ENCODE results near the gene PER1.

PER1 gene

DNA sequence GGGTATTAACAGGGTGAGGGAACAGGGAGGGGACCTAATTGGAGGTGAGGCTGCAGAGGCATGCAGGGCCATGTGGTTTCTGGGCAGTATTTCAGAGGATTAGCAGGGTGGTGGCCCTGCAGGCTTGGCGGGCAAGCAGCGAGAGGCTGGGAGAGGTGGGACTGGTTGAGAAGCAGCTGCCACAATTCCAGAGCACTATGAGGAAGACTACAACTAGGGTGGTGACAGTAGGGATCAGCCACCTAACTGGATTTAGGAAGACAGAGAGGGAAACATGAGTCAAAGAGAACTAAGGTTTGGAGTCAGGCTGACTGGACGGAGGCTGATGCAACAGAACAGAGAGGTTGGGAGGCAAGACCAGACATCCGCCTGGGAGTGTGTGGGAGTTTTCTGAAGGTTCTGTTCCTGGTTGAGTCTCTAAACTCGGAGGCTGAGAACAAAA is 46.2 kb downstream of the PER1 start:
- no peak for DNase-seq (ENCODE audit: low read depth)
- TF ChIP-seq, protein P1, sequence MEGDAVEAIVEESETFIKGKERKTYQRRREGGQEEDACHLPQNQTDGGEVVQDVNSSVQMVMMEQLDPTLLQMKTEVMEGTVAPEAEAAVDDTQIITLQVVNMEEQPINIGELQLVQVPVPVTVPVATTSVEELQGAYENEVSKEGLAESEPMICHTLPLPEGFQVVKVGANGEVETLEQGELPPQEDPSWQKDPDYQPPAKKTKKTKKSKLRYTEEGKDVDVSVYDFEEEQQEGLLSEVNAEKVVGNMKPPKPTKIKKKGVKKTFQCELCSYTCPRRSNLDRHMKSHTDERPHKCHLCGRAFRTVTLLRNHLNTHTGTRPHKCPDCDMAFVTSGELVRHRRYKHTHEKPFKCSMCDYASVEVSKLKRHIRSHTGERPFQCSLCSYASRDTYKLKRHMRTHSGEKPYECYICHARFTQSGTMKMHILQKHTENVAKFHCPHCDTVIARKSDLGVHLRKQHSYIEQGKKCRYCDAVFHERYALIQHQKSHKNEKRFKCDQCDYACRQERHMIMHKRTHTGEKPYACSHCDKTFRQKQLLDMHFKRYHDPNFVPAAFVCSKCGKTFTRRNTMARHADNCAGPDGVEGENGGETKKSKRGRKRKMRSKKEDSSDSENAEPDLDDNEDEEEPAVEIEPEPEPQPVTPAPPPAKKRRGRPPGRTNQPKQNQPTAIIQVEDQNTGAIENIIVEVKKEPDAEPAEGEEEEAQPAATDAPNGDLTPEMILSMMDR (conservative IDR thresholded peaks at IDR 0.05; ENCODE audit: low read depth, low read length), result no peak

DNA sequence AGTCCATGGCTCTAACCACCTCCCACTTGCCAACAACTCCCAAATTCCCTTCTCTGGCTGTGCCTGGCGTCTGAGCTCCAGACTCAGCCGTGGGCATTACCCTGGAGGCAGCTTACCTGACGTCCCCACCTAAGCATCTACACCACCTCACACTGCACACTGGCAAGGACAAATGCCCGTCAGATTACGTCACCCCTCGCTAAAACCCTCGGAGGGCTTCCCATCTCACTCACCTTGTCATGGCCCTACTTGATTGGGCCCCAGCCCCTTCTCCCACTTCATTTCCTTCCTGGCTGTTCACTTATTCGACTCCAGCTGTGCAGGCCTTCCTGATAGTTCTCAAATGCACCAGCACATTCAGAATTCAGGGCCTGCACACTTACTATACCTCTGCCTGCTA is 47.3 kb downstream of the PER1 start:
- H3K4me3 ChIP-seq (ENCODE audit: low read length), result no peak overlapping the region
- TF ChIP-seq, protein P1 (conservative IDR thresholded peaks at IDR 0.05; ENCODE audit: low read depth, low read length), result no peak
- no peak for DNase-seq (ENCODE audit: low read depth)

More for the DNA sequence above, 46.2 kb downstream of the PER1 start:
- H3K4me3 ChIP-seq (ENCODE audit: low read length), result no peak overlapping the region

DNA sequence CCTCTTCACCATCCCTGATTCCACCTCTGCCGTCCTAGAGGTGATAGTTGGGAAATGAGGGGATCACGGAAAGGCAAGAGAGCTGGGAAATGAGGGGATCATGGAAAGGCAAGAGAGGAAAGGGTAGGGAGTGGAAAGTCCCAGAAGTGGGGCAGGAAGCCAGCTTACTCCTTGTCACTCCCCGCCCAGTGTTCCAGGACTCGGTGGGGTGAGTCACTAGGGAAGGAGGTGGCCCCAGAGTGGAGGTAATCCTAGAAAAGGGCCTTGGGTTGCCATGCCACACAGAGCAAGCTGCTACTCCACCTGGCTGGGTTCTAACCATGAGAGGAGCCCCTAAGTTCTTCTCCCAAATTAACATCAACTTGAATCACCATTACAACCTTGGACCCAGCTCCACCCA is 48.7 kb downstream of the PER1 start:
- no peak for DNase-seq (ENCODE audit: low read depth)

DNA sequence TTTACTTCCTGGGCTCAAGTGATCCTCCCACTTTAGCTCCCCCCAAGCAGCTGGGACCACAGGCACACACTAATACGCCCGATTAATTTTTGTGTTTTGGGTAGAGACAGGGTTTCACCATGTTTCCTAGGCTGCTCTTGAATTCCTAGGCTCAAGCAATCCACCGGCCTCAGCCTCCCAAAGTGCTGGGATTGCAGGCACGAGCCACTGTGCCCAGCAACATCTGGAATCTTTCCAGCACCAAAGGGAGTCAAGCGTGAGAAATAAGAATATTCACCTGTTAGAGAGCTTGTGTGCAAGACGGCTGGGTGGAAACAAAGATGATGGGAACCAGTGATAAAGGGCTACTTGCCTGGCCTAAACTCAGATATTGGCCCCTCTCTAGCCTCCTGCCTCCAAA is 50.5 kb downstream of the PER1 start:
- DNase-seq (ENCODE audit: low read depth), result no peak
- TF ChIP-seq, protein P1 (conservative IDR thresholded peaks at IDR 0.05; ENCODE audit: low read depth, low read length), result no peak
- no peak overlapping the region for H3K4me3 ChIP-seq (ENCODE audit: low read length)

More for the DNA sequence above, 48.7 kb downstream of the PER1 start:
- H3K4me3 ChIP-seq (ENCODE audit: low read length), result no peak overlapping the region
- TF ChIP-seq, protein P1 (conservative IDR thresholded peaks at IDR 0.05; ENCODE audit: low read depth, low read length), result no peak

DNA sequence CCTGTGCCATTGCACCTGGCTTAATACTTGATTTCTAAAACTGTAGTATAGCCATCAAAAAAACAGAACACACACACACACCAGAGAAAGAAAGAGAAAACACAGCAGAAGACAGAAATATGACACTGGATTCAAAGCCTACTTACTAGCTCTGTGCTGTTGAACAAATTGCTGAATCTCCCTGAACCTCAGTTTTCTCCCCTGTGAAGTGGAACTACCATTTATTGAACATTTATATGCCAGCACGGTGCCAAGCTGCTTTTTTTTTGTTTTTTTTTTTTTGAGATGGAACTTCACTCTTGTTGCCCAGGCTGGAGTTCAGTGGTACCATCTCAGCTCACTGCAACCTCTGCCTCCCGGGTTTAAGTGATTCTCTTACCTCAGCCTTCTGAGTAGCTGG is 51.4 kb downstream of the PER1 start:
- H3K4me3 ChIP-seq (ENCODE audit: low read length), result no peak overlapping the region
- DNase-seq (ENCODE audit: low read depth), result no peak
- TF ChIP-seq, protein P1 (conservative IDR thresholded peaks at IDR 0.05; ENCODE audit: low read depth, low read length), result no peak

DNA sequence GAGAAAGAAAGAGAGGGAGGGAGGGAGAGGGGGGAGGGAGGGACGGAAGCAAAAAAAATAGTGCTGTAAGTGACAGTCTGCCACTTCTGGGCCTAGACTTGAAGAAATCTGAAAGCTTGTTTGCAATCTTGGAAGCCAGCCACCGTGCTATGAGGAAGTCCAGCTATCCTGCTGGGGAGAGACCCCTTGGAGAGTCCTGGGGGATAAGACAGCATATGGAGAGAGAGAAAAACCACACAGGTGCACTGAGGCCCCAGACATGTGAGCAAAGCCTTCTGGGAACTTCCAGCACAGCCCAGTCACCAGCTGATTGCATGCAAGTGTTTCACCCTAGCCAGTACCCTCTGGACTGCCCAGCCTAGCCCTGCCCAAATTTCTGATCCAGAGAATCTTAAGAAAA is 52.1 kb downstream of the PER1 start:
- H3K4me3 ChIP-seq (ENCODE audit: low read length), result no peak overlapping the region
- DNase-seq (ENCODE audit: low read depth), result no peak
- TF ChIP-seq, protein P1 (conservative IDR thresholded peaks at IDR 0.05; ENCODE audit: low read depth, low read length), result no peak

DNA sequence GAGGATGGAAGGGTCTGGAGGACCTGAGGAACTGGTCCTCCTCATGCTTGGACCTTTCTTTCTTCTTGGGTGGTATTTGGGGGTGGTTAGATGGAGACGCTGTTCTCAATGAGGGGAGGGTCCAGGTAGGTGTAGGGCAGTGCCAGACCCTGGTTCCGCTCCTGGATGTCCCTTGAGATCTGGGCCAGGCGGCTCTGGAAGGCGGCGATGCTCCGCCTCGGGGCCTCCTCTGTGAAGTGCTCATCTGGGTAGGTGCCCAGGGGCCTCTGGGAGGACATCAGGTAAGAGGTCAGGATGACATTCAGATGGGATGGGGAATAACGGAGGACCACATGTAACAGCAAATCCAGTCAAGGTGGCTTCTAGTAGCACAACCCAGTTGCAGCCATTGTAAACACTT is 55.7 kb downstream of the PER1 start:
- no peak overlapping the region for H3K4me3 ChIP-seq (ENCODE audit: low read length)
- TF ChIP-seq, protein P1 (conservative IDR thresholded peaks at IDR 0.05; ENCODE audit: low read depth, low read length), result no peak
- no peak for DNase-seq (ENCODE audit: low read depth)
